Measurements from ENCODE around the gene GBF1.
"Not testable (repeated sequence)": the region's sequence is repeated elsewhere in the genome, so short reads cannot be mapped to it uniquely, and the experiment has no call there.

Gene GBF1

GRCh38 chr10:102211615-102212299 lies 33.6 kb upstream of the GBF1 start:
- no peak for DNase-seq (ENCODE audit: low read depth)

DNA sequence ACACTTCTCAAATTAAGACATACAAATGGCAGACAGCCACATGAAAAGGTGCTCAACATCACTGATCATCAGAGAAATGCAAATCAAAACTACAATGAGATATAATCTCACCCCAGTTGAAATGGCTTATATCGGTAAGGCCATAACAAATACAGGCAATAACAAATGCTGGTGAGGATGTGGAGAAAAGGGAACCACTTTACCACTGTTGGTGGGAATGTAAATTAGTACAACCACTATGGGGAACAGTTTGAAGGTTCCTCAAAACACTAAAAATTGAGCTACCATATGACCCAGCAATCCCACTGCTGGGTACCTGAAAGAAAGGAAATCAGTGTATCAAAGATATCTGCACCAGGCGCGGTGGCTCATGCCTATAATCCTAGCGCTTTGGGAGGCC lies 31.7 kb upstream of the GBF1 start:
- not testable (repeated sequence) for H3K4me3 ChIP-seq (ENCODE audit: low read depth, low read length); DNase-seq (ENCODE audit: low read depth)

More at GRCh38 chr10:102211615-102212299, 33.6 kb upstream of the GBF1 start:
- no peak overlapping the region for H3K4me3 ChIP-seq (ENCODE audit: low read depth, low read length)
- TF ChIP-seq CTCF (IDR thresholded peaks at IDR 0.05; ENCODE audit: control insufficient read depth, extremely low read depth, insufficient read depth): no peak

DNA sequence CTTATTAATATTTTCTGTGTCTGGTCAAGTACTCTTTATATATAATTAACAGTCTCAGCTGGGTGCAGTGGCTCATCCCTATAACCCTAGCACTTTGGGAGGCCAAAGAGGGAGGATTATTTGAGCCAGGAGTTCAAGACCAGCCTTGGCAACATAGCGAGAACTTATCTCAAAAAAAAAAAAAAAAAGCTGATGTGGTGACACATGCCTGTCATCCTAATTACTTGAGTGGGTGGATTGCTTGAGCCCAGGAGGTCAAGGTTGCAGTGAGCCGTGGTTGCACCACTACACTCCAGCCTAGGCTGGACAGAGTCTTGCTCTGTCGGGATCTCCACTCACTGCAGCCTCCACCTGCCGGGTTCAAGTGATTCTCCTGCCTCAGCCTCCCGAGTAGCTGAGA lies 26.0 kb upstream of the GBF1 start:
- no peak overlapping the region for H3K4me3 ChIP-seq (ENCODE audit: low read depth, low read length)
- TF ChIP-seq CTCF (IDR thresholded peaks at IDR 0.05; ENCODE audit: control insufficient read depth, extremely low read depth, insufficient read depth): no peak
- DNase-seq (ENCODE audit: low read depth): no peak

DNA sequence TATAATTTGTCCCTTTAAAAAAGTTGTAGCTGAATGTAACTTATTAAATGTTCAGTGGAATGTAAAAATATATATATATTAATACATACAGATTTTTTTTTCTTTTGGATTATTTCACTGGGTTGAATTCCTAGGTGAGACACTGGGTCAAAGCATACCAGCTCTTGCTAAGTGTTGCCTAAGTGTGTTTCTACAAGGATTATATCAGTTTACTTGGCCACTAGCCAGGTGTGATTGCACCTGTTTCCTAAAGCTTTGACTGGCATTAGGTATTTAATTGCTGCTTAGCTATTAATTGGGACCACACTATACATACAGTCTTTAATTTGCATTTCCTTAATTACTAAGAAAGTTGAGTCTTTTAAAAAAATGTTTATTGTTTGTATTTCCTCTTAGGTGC lies 24.7 kb upstream of the GBF1 start:
- DNase-seq (ENCODE audit: low read depth): no peak
- TF ChIP-seq CTCF (IDR thresholded peaks at IDR 0.05; ENCODE audit: control insufficient read depth, extremely low read depth, insufficient read depth): no peak
- H3K4me3 ChIP-seq (ENCODE audit: low read depth, low read length): no peak overlapping the region

- TF ChIP-seq CTCF (IDR thresholded peaks at IDR 0.05; ENCODE audit: control insufficient read depth, extremely low read depth, insufficient read depth): no peak
- H3K4me3 ChIP-seq (ENCODE audit: low read depth, low read length): no peak overlapping the region
- DNase-seq (ENCODE audit: low read depth): no peak
Measured at GRCh38 chr10:102222797-102223196, 22.5 kb upstream of the GBF1 start.

DNA sequence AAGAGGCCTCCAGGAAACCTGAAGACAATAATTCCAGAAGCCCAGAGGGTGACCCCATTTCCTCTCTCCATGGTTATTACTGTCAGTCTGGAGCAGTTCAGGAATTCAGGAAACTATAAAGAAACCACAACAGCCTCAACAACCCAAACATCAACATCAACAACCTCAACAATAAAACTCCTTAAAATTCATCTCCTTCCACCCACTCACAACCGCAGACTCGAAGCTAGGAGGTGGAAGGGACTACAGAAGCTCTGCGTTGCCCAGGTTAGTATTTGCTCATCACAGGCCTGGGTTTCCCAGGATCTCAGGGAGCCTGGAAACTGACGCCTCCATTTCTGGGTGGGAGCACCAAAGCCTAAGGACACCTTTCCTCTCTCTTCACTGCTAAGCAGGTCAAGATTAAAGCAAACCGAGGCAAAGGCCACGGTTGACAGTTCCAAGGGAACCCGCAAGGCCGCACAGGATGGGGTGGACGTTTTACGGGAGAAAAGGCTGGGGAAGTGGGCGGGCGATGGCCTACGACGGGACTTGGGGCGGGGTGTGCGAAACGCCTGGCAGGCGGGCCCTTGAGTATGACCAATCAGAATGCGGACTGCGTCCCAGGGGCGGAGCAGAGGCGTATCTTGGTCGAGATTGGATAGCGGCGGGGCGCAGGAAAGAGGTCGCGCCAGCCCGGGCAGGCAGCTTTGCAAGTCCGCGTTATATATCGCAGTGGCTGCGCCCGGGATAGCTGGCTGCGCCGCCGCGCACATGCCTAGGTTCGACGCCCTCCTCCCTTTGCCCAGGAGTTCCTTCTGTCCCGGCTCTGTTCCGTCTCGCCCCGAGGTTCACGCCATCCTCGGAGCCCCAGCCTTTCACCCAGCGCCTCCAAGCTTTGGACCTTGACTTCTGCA lies 19.4 kb upstream of the GBF1 start, which contains the start of gene ELOVL3:
Gene ELOVL3, plus strand, starts transcription at position 654 of the 896 bp plus-strand sequence. CDS start 250 bp downstream, outside the sequence.
- H3K4me3 ChIP-seq (ENCODE audit: low read depth, low read length): no peak within 1 kb of the TSS
- no peak for TF ChIP-seq CTCF (IDR thresholded peaks at IDR 0.05; ENCODE audit: control insufficient read depth, extremely low read depth, insufficient read depth)
- no peak for DNase-seq (ENCODE audit: low read depth)

DNA sequence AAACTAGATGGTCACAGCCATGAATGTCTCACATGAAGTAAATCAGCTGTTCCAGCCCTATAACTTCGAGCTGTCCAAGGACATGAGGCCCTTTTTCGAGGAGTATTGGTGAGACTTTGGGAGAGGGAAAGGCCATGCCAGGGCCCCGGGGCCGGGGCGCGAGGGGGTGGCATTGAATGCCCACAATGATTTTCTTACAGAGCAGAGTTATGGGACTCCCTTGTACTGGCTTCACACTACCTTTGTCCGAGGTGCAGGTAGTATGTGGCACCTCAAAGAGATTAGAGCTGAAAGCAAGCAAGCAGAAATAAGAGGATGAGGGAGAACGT lies 18.8 kb upstream of the GBF1 start:
- TF ChIP-seq CTCF (IDR thresholded peaks at IDR 0.05; ENCODE audit: control insufficient read depth, extremely low read depth, insufficient read depth): no peak
- H3K4me3 ChIP-seq (ENCODE audit: low read depth, low read length): no peak overlapping the region
- DNase-seq (ENCODE audit: low read depth): no peak
